HCT116 (cell line): Measurements from ENCODE around the gene SNX22. TPM values are rescaled to one million over a fixed set of nuclear protein-coding genes. Genes with fewer than 3 reads are reported as not detected.

Experiments
- ATAC-seq: fragments of 200-7000 bp; cut with Tn5 transposase; 2 replicates; pipeline ENCODE4 v1.9.1; 2020; ENCODE audit warnings: mild to moderate bottlenecking, moderate library complexity
- BruUV-seq: library from RNA; stranded (reverse); fragments of 400-500 nt; replicated peaks from 2 replicates; lab custom pipeline; 2021; lab: Mats Ljungman, UMichigan
- CTCF ChIA-PET: fragments of 300-600 bp; sonication (Branson Sonifier 250); formaldehyde crosslinking; loops from one replicate; lab custom pipeline; 2021; ENCODE audit warnings: antibody characterized with exemption; lab: Charles Lee
- POLR2A ChIA-PET: fragments of 300-600, 350-600 bp; sonication (Branson Sonifier 250); formaldehyde crosslinking; loops from one replicate; lab custom pipeline; 2021; ENCODE audit warnings: antibody characterized with exemption; lab: Charles Lee
- RAD21 ChIA-PET, 2 experiments: fragments of 300-600 bp; sonication (Branson Sonifier 250); formaldehyde crosslinking; loops; one replicate each; lab custom pipeline; 2023; ENCODE audit warnings: low total read pairs in 2 of 2; ENCODE audit not compliant: uncharacterized antibody in 2 of 2, unreplicated experiment in 2 of 2, low non-redundant PET in 1 of 2; lab: Charles Lee
- DNase-seq: peaks from one replicate; pipeline ENCODE4 v3.0.0-alpha.2; 2010; ENCODE audit warnings: low read depth, low spot score
- H2AFZ ChIP-seq: fragments of 200-600 bp; shearing (Covaris generic), sonication (generic); 2 replicates; pipeline ENCODE4 v1.6.1; 2017; ENCODE audit warnings: low read depth, mixed run types, mixed read lengths, antibody characterized with exemption, low read length; ENCODE audit not compliant: poor library complexity, severe bottlenecking
- H3K27ac ChIP-seq: 2 replicates; pipeline ENCODE4 v1.5.1; 2012; ENCODE audit warnings: low read depth, low read length
- H3K27me3 ChIP-seq: fragments of 200-600 bp; sonication (generic); 2 replicates; pipeline ENCODE4 v1.6.1; 2016; ENCODE audit warnings: mixed run types, low read length, mixed read lengths; ENCODE audit not compliant: insufficient read depth
- H3K36me3 ChIP-seq, 2 experiments: fragments of 200-500 bp in 1 of 2; fragments of 200-600 bp in 1 of 2; sonication (Bioruptor generic) in 1 of 2; sonication (generic) in 1 of 2; 2 replicates each; pipeline versions ENCODE4 v1.5.1 to v1.6.1; 2014 to 2016; ENCODE audit warnings: low read length in 2 of 2, inconsistent platforms in 1 of 2, mixed read lengths in 1 of 2, mixed run types in 1 of 2; ENCODE audit not compliant: insufficient read depth in 2 of 2, control insufficient read depth in 1 of 2
- H3K4me1 ChIP-seq, 2 experiments: fragments of 200-600 bp in 1 of 2; sonication (generic) in 1 of 2; 2 replicates each; pipeline versions ENCODE4 v1.5.1 to v1.6.1; 2012 to 2017; ENCODE audit warnings: low read length in 2 of 2, inconsistent platforms in 1 of 2, mild to moderate bottlenecking in 1 of 2, mixed read lengths in 1 of 2, mixed run types in 1 of 2, moderate library complexity in 1 of 2; ENCODE audit not compliant: insufficient read depth in 2 of 2, control insufficient read depth in 1 of 2
- H3K4me2 ChIP-seq: fragments of 200-600 bp; sonication (generic); 2 replicates; pipeline ENCODE4 v1.6.1; 2017; ENCODE audit warnings: mixed run types, low read length, mixed read lengths
- H3K4me3 ChIP-seq, 2 experiments: fragments of 200-600 bp in 1 of 2; sonication (generic) in 1 of 2; replicated peaks in 1 of 2; 2 replicates each; pipeline ENCODE4 v1.5.1; 2011 to 2016; ENCODE audit warnings: low read length in 2 of 2, control low read depth in 1 of 2, low read depth in 1 of 2, mild to moderate bottlenecking in 1 of 2, mixed read lengths in 1 of 2, mixed run types in 1 of 2
- H3K79me2 ChIP-seq: fragments of 200-600 bp; sonication (generic); 2 replicates; pipeline ENCODE4 v1.6.1; 2017; ENCODE audit warnings: mild to moderate bottlenecking, mixed run types, low read length, moderate library complexity, mixed read lengths; ENCODE audit not compliant: insufficient read depth
- H3K9ac ChIP-seq: fragments of 200-600 bp; sonication (generic); 2 replicates; pipeline ENCODE4 v1.6.1; 2016; ENCODE audit warnings: low read length, mixed read lengths
- H3K9me2 ChIP-seq: fragments of 200-600 bp; sonication (generic), shearing (Covaris generic); 2 replicates; pipeline ENCODE4 v1.6.1; 2017; ENCODE audit warnings: mixed run types, mild to moderate bottlenecking, moderate library complexity; ENCODE audit not compliant: insufficient read depth
- H3K9me3 ChIP-seq, 2 experiments: fragments of 200-500 bp in 1 of 2; fragments of 200-600 bp in 1 of 2; sonication (Bioruptor generic) in 1 of 2; sonication (generic) in 1 of 2; 2 replicates each; pipeline ENCODE4 v1.6.1; 2014 to 2017; ENCODE audit warnings: low read length in 2 of 2, mixed read lengths in 2 of 2, inconsistent platforms in 1 of 2, low read depth in 1 of 2, mild to moderate bottlenecking in 1 of 2, mixed run types in 1 of 2, moderate library complexity in 1 of 2; ENCODE audit not compliant: control insufficient read depth in 1 of 2, insufficient read depth in 1 of 2
- H4K20me1 ChIP-seq: fragments of 200-600 bp; sonication (generic), shearing (Covaris generic); 2 replicates; pipeline ENCODE4 v1.6.1; 2017; ENCODE audit warnings: mixed run types, mild to moderate bottlenecking, moderate library complexity; ENCODE audit not compliant: insufficient read depth
- ATF3 ChIP-seq: IDR thresholded peaks from 2 replicates; pipeline ENCODE4 v1.6.1; 2012
- CBX3 ChIP-seq: IDR thresholded peaks from 2 replicates; pipeline ENCODE4 v1.6.1; 2012; ENCODE audit warnings: low read depth
- EGR1 ChIP-seq: IDR thresholded peaks from 2 replicates; pipeline ENCODE4 v1.6.1; 2012; ENCODE audit warnings: low read depth
- ELF1 ChIP-seq: IDR thresholded peaks from 2 replicates; pipeline ENCODE4 v1.6.1; 2012; ENCODE audit warnings: low read depth, borderline replicate concordance
- FOSL1 ChIP-seq: IDR thresholded peaks from 2 replicates; pipeline ENCODE4 v1.6.1; 2012; ENCODE audit warnings: low read depth
- JUND ChIP-seq: IDR thresholded peaks from 2 replicates; pipeline ENCODE4 v1.6.1; 2012
- MAX ChIP-seq: IDR thresholded peaks from 2 replicates; pipeline ENCODE4 v1.6.1; 2012
- POLR2A ChIP-seq: IDR thresholded peaks from 2 replicates; pipeline ENCODE4 v1.7.0; 2011; ENCODE audit warnings: borderline replicate concordance; ENCODE audit not compliant: insufficient read depth, insufficient read length; ENCODE audit errors: extremely low read depth
- RAD21 ChIP-seq: IDR thresholded peaks from 2 replicates; pipeline ENCODE4 v1.6.1; 2012; ENCODE audit warnings: low read depth, mild to moderate bottlenecking
- SIN3A ChIP-seq: IDR thresholded peaks from 2 replicates; pipeline ENCODE4 v1.6.1; 2012; ENCODE audit warnings: low read depth
- SP1 ChIP-seq: IDR thresholded peaks from 2 replicates; pipeline ENCODE4 v1.6.1; 2012; ENCODE audit warnings: low read depth
- SRF ChIP-seq: IDR thresholded peaks from 2 replicates; pipeline ENCODE4 v1.6.1; 2012; ENCODE audit warnings: low read depth
- YY1 ChIP-seq: IDR thresholded peaks from 2 replicates; pipeline ENCODE4 v1.6.1; 2011; ENCODE audit warnings: low read length, low read depth, moderate library complexity, mild to moderate bottlenecking; ENCODE audit not compliant: insufficient replicate concordance; ENCODE audit errors: extremely low read depth
- ZBTB33 ChIP-seq: IDR thresholded peaks from 2 replicates; pipeline ENCODE4 v1.6.1; 2011; ENCODE audit warnings: mild to moderate bottlenecking, low read length, moderate library complexity; ENCODE audit not compliant: insufficient replicate concordance; ENCODE audit errors: extremely low read depth
- ZFX ChIP-seq: fragments of 450-650 bp; IDR thresholded peaks from 2 replicates; pipeline ENCODE4 v1.6.1; 2017
- intact Hi-C: fragments of 100-400 bp; cut with micrococcal nuclease; formaldehyde crosslinking; loops from 2 replicates; pipeline ENCODE4 v1.10.0; 2022
- total RNA-seq: library from RNA; stranded (reverse); gene quantifications from one replicate; pipeline ENCODE4 v1.2.1, GENCODE V29; 2021; ENCODE audit not compliant: unreplicated experiment

Gene SNX22
- total RNA-seq, 1 experiment from 2014 or later, result 6.3 TPM

GRCh38 chr15:64182859-64183370 is 31.4 kb downstream of the SNX22 start:
- Histone ChIP-seq H3K9ac (no peak overlapping the region), H3K4me3 (no peak overlapping the region), H3K4me1 (no peaks in the 10 kb centered on the region), H3K36me3 (peaks cover 0 to 3% of the 10 kb centered on the region in 2 experiments; a peak in 1 of 4 replicates), H3K9me2 (no peaks in the 10 kb centered on the region), H2AFZ (no peak overlapping the region), H3K4me2 (no peak overlapping the region), H3K27ac (no peak overlapping the region), H3K27me3 (no peaks in the 10 kb centered on the region), H3K79me2 (no peaks in the 10 kb centered on the region), H4K20me1 (no peaks in the 10 kb centered on the region), H3K9me3 (no peaks in the 10 kb centered on the region)
- POLR2A ChIA-PET, result no interaction called here
- BruUV-seq, result no TSS peak
- DNase-seq (no peak), ATAC-seq (no peak)
- RAD21 ChIA-PET, result no interaction called here
- intact Hi-C loops, result no loop called here
- CTCF ChIA-PET, result no interaction called here
- TF ChIP-seq ZFX (no peak), FOSL1 (no peak), SRF (no peak), SP1 (no peak), ATF3 (no peak), JUND (no peak), CBX3 (no peak), POLR2A (no peak), ELF1 (no peak), EGR1 (no peak), RAD21 (no peak), MAX (no peak)

GRCh38 chr15:64185146-64185911 is 33.8 kb downstream of the SNX22 start:
- H4K20me1 ChIP-seq, result no peaks in the 10 kb centered on the region
- no peak overlapping the region for H3K27ac ChIP-seq
- no peak for DNase-seq
- H3K9me2 ChIP-seq, result no peaks in the 10 kb centered on the region
- H3K27me3 ChIP-seq, result no peaks in the 10 kb centered on the region
- CTCF ChIA-PET, result no interaction called here
- H3K4me1 ChIP-seq, result no peaks in the 10 kb centered on the region
- no peak overlapping the region for H3K9ac ChIP-seq
- H3K4me2 ChIP-seq, result no peak overlapping the region
- H3K4me3 ChIP-seq, result no peak overlapping the region
- peaks cover 0 to 3% of the 10 kb centered on the region in 2 experiments; a peak in 1 of 4 replicates for H3K36me3 ChIP-seq
- ATAC-seq, result no peak
- H3K79me2 ChIP-seq, result no peaks in the 10 kb centered on the region
- H3K9me3 ChIP-seq, result no peaks in the 10 kb centered on the region
- POLR2A ChIA-PET, result no interaction called here
- no peak for TF ChIP-seq SIN3A
- no peak for TF ChIP-seq ZBTB33
- TF ChIP-seq EGR1, result no peak
- TF ChIP-seq YY1, result no peak
- RAD21 ChIA-PET, result no interaction called here
- no peak overlapping the region for H2AFZ ChIP-seq
- BruUV-seq, result no TSS peak
- intact Hi-C loops, result no loop called here
